WTC11 (cell line): Measurements from ENCODE around the gene CLTB. TPM values are rescaled to one million over a fixed set of nuclear protein-coding genes. Genes with fewer than 3 reads are reported as not detected.

Experiments
- ATAC-seq: fragments of 200-7000 bp; cut with Tn5 transposase; 2 replicates; pipeline ENCODE4 v1.10.0; 2021; ENCODE audit warnings: mild to moderate bottlenecking, moderate library complexity
- CTCF ChIA-PET: fragments of 300-600 bp; sonication (Branson Sonifier 250); formaldehyde crosslinking; loops from one replicate; lab custom pipeline; 2021; ENCODE audit warnings: antibody characterized with exemption; lab: Charles Lee
- POLR2A ChIA-PET: fragments of 350-600 bp; sonication (Branson Sonifier 250); formaldehyde crosslinking; loops from one replicate; lab custom pipeline; 2021; ENCODE audit warnings: antibody characterized with exemption; lab: Charles Lee
- DNase-seq: peaks from one replicate; pipeline ENCODE4 v3.0.0; 2021; ENCODE audit warnings: low spot score
- H3K27ac Mint-ChIP-seq: 2 replicates; pipeline ENCODE4 v1.8.0; 2021; ENCODE audit warnings: mixed read lengths
- H3K27me3 Mint-ChIP-seq: 2 replicates; pipeline ENCODE4 v1.8.0; 2021; ENCODE audit warnings: low read depth, mild to moderate bottlenecking, moderate library complexity, mixed read lengths
- H3K36me3 Mint-ChIP-seq: 2 replicates; pipeline ENCODE4 v1.8.0; 2021; ENCODE audit warnings: mixed read lengths
- H3K4me1 Mint-ChIP-seq: 2 replicates; pipeline ENCODE4 v1.8.0; 2022; ENCODE audit warnings: mixed read lengths
- H3K4me3 Mint-ChIP-seq: 2 replicates; pipeline ENCODE4 v1.8.0; 2021; ENCODE audit warnings: mild to moderate bottlenecking, moderate library complexity, mixed read lengths
- H3K9me3 Mint-ChIP-seq: 2 replicates; pipeline ENCODE4 v1.8.0; 2021; ENCODE audit warnings: mixed read lengths
- ATF1 ChIP-seq: sonication (generic); formaldehyde crosslinking; IDR thresholded peaks from 2 replicates; pipeline ENCODE4 v1.8.1; 2023; ENCODE audit warnings: mild to moderate bottlenecking, moderate library complexity, missing genetic modification reagents
- CDX4 ChIP-seq: fragments of 250-450 bp; sonication (Bioruptor Pico); IDR thresholded peaks from 2 replicates; pipeline ENCODE4 v1.9.0; 2021; ENCODE audit warnings: moderate library complexity, mild to moderate bottlenecking, inconsistent platforms, borderline replicate concordance
- EMX1 ChIP-seq: fragments of 250-450 bp; sonication (Bioruptor Pico); IDR thresholded peaks from 2 replicates; pipeline ENCODE4 v1.8.0; 2021; ENCODE audit warnings: mild to moderate bottlenecking
- ESRRA ChIP-seq: sonication (generic); formaldehyde crosslinking; IDR thresholded peaks from 2 replicates; pipeline ENCODE4 v1.8.1; 2022; ENCODE audit warnings: mild to moderate bottlenecking, missing genetic modification reagents, borderline replicate concordance
- FOXJ3 ChIP-seq: sonication (generic); formaldehyde crosslinking; IDR thresholded peaks from 2 replicates; pipeline ENCODE4 v1.9.0; 2021; ENCODE audit warnings: missing genetic modification reagents, mild to moderate bottlenecking, borderline replicate concordance
- HMGXB4 ChIP-seq: sonication (generic); formaldehyde crosslinking; IDR thresholded peaks from 2 replicates; pipeline ENCODE4 v1.8.1; 2023; ENCODE audit warnings: mild to moderate bottlenecking, moderate library complexity, missing genetic modification reagents
- IRF1 ChIP-seq: sonication (generic); formaldehyde crosslinking; IDR thresholded peaks from 2 replicates; pipeline ENCODE4 v1.8.0; 2023; ENCODE audit warnings: missing genetic modification reagents
- MAX ChIP-seq: sonication (generic); formaldehyde crosslinking; IDR thresholded peaks from 2 replicates; pipeline ENCODE4 v1.8.0; 2022; ENCODE audit warnings: mild to moderate bottlenecking, missing genetic modification reagents
- MXD4 ChIP-seq: fragments of 250-450 bp; sonication (Bioruptor Pico); IDR thresholded peaks from 2 replicates; pipeline ENCODE4 v1.8.0; 2021; ENCODE audit warnings: mild to moderate bottlenecking, moderate library complexity, borderline replicate concordance
- NFYB ChIP-seq: sonication (generic); formaldehyde crosslinking; conservative IDR thresholded peaks from 2 replicates; pipeline ENCODE4 v1.8.0; 2022; ENCODE audit warnings: low read depth, missing genetic modification reagents
- SOX15 ChIP-seq: fragments of 250-450 bp; sonication (Bioruptor Pico); IDR thresholded peaks from 2 replicates; pipeline ENCODE4 v1.9.0; 2021; ENCODE audit warnings: mild to moderate bottlenecking
- SP1 ChIP-seq: sonication (generic); formaldehyde crosslinking; conservative IDR thresholded peaks from 2 replicates; pipeline ENCODE4 v1.8.1; 2022; ENCODE audit warnings: missing genetic modification reagents
- TCF7 ChIP-seq: sonication (generic); formaldehyde crosslinking; IDR thresholded peaks from 2 replicates; pipeline ENCODE4 v1.8.0; 2022; ENCODE audit warnings: mild to moderate bottlenecking, low read depth, missing genetic modification reagents, moderate library complexity
- TEAD4 ChIP-seq: sonication (generic); formaldehyde crosslinking; IDR thresholded peaks from 2 replicates; pipeline ENCODE4 v1.8.0; 2022; ENCODE audit warnings: mild to moderate bottlenecking, missing genetic modification reagents
- ZBTB21 ChIP-seq: sonication (generic); formaldehyde crosslinking; IDR thresholded peaks from 2 replicates; pipeline ENCODE4 v1.8.1; 2023; ENCODE audit warnings: mild to moderate bottlenecking, missing genetic modification reagents, borderline replicate concordance
- ZMAT4 ChIP-seq: fragments of 250-450 bp; sonication (Bioruptor Pico); IDR thresholded peaks from 2 replicates; pipeline ENCODE4 v1.9.0; 2021; ENCODE audit warnings: mild to moderate bottlenecking
- ZNF121 ChIP-seq: sonication (generic); formaldehyde crosslinking; IDR thresholded peaks from 2 replicates; pipeline ENCODE4 v1.8.0; 2023; ENCODE audit warnings: missing genetic modification reagents
- ZNF281 ChIP-seq: sonication (generic); formaldehyde crosslinking; IDR thresholded peaks from 2 replicates; pipeline ENCODE4 v1.8.0; 2023; ENCODE audit warnings: mild to moderate bottlenecking, missing genetic modification reagents
- ZNF671 ChIP-seq: fragments of 250-450 bp; sonication (Bioruptor Pico); IDR thresholded peaks from 2 replicates; pipeline ENCODE4 v1.8.0; 2021; ENCODE audit warnings: mild to moderate bottlenecking
- total RNA-seq: library from RNA; stranded (reverse); gene quantifications from 3 replicates; pipeline ENCODE4 v1.2.3, GENCODE V29; 2021

CLTB gene
- total RNA-seq, 1 experiment from 2014 or later = 33.8 TPM

GRCh38 chr5:176454724-176455394 is 38.5 kb upstream of the CLTB start:
- POLR2A ChIA-PET = no interaction called here
- peak overlapping the region; percentile 78 for H3K27ac Mint-ChIP-seq

GRCh38 chr5:176450077-176450476 is 33.7 kb upstream of the CLTB start:
- peaks cover 16% of the 10 kb centered on the region for H3K36me3 Mint-ChIP-seq
- H3K4me3 Mint-ChIP-seq = 0 out of 2 replicates have a peak overlapping the region, but pooled peaks have one; percentile 14
- peaks cover 16% of the 10 kb centered on the region for H3K4me1 Mint-ChIP-seq
- DNase-seq (no peak), ATAC-seq (no peak)
- no peaks in the 10 kb centered on the region for H3K27me3 Mint-ChIP-seq
- no peaks in the 10 kb centered on the region for H3K9me3 Mint-ChIP-seq
- CTCF ChIA-PET = interaction anchor here (0.7 kb wide), 1 partner anchor 123 kb away, joined by 3 read pairs; no protein-coding TSS in a partner anchor
- POLR2A ChIA-PET = interaction anchor here (0.7 kb wide), 1 partner anchor 10 kb away, joined by 5 read pairs; no protein-coding TSS in a partner anchor
- no peak for TF ChIP-seq TEAD4 (CRISPR knock-in tag)
- peak overlapping the region; percentile 79 for H3K27ac Mint-ChIP-seq

More at GRCh38 chr5:176454724-176455394, 38.5 kb upstream of the CLTB start:
- Mint-ChIP-seq H3K36me3 (peaks cover 14% of the 10 kb centered on the region), H3K27me3 (no peaks in the 10 kb centered on the region), H3K4me1 (0 out of 2 replicates have a peak, but pooled peaks cover 3% of the 10 kb centered on the region), H3K4me3 (no peak overlapping the region), H3K9me3 (0 out of 2 replicates have a peak, but pooled peaks cover 2% of the 10 kb centered on the region)
- CTCF ChIA-PET = no interaction called here
- TF ChIP-seq CDX4 = no peak
- no peak for TF ChIP-seq SP1 (CRISPR knock-in tag)
- TF ChIP-seq FOXJ3 (CRISPR knock-in tag) = no peak
- DNase-seq = no peak
- ATAC-seq = no peak

- Mint-ChIP-seq H3K27me3 (no peaks in the 10 kb centered on the region; the same call in 1 of the 2 replicates), H3K27ac (peak within 1 kb of the TSS; percentile 100), H3K4me3 (peak within 1 kb of the TSS; percentile 94), H3K9me3 (no peaks in the 10 kb centered on the region), H3K4me1 (peaks cover 16% of the 10 kb centered on the region), H3K36me3 (peaks cover 11% of the 10 kb centered on the region)
- ChIA-PET POLR2A (interaction anchor here (0.7 to 2.8 kb wide), 8 partner anchors 10 to 719 kb away, joined by 3 to 30 read pairs (median 5); partner anchors contain the start of genes CLTB, KIAA1191 and RNF44), CTCF (interaction anchor here (0.5 to 3.1 kb wide), 48 partner anchors 8 to 719 kb away, joined by 3 to 45 read pairs (median 4); partner anchors contain the start of genes CLTB, EIF4E1B, HIGD2A and NOP16)
- ATAC-seq (peak; percentile 98), DNase-seq (peak; percentile 97)
- no peak for TF ChIP-seq ZNF671
- TF ChIP-seq ZNF121 (CRISPR knock-in tag) = no peak
- peak; percentile 43; the same call in 1 of the 2 replicates for TF ChIP-seq HMGXB4 (CRISPR knock-in tag)
- TF ChIP-seq ZBTB21 = no peak
- TF ChIP-seq ZMAT4 (CRISPR knock-in tag) = no peak
- TF ChIP-seq MXD4 (CRISPR knock-in tag) = no peak
- TF ChIP-seq TCF7 (CRISPR knock-in tag) = no peak
- TF ChIP-seq ESRRA (CRISPR knock-in tag) = no peak
- TF ChIP-seq SOX15 (CRISPR knock-in tag) = no peak
- TF ChIP-seq EMX1 (CRISPR knock-in tag) = no peak
- TF ChIP-seq ATF1 (CRISPR knock-in tag) = no peak
- TF ChIP-seq MAX (CRISPR knock-in tag) = 0 out of 2 replicates have a peak, but pooled peaks have one; percentile 7
- TF ChIP-seq NFYB (CRISPR knock-in tag) = no peak
- TF ChIP-seq ZNF281 (CRISPR knock-in tag) = no peak
- no peak for TF ChIP-seq IRF1 (CRISPR knock-in tag)
Observed at GRCh38 chr5:176447978-176448608, 31.8 kb upstream of the CLTB start, which contains the start of gene FAF2. TSS of gene FAF2 (plus strand) at chr5:176448385. CDS start at chr5:176448408, 23 bp downstream.
